Mammary epithelial cell (primary cell): ENCODE data around the gene CAMK2D.

Experiments
- EZH2 ChIP-seq: IDR thresholded peaks from 2 replicates; pipeline ENCODE4 v1.6.1; 2012; ENCODE audit warnings: low read length, inconsistent platforms, borderline replicate concordance
- TF ChIP-seq, protein P1 (sequence below), 2 donors: IDR thresholded peaks in 1 of 2; conservative IDR thresholded peaks in 1 of 2; 2 replicates each; pipeline ENCODE4 v1.5.1; 2011 to 2012; ENCODE audit warnings: inconsistent platforms in 2 of 2, low read length in 2 of 2, mild to moderate bottlenecking in 2 of 2, control low read depth in 1 of 2, low read depth in 1 of 2; ENCODE audit not compliant: insufficient read depth in 1 of 2; ENCODE audit errors: extremely low read depth in 1 of 2

DNA sequence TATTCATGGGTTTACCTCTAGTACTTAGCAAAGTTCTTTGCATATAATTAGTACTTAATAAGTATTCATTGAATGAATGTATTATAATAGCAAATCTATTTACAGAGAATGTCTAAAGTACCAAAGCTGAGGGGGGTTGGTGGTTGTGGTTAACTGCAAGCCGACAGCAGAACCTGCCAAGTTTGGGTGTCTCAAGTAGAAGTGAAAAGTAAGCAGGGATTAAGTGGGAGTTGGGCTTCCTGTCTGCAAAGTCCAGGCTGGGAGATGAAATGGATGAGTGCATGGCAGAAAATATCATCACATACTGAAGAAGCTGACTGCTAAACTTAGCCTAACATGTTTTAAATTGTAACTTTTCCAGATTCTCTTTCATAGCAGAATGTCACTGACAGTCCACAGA is 169.6 kb downstream of the CAMK2D start:
- no peak for TF ChIP-seq EZH2
- TF ChIP-seq, protein P1, sequence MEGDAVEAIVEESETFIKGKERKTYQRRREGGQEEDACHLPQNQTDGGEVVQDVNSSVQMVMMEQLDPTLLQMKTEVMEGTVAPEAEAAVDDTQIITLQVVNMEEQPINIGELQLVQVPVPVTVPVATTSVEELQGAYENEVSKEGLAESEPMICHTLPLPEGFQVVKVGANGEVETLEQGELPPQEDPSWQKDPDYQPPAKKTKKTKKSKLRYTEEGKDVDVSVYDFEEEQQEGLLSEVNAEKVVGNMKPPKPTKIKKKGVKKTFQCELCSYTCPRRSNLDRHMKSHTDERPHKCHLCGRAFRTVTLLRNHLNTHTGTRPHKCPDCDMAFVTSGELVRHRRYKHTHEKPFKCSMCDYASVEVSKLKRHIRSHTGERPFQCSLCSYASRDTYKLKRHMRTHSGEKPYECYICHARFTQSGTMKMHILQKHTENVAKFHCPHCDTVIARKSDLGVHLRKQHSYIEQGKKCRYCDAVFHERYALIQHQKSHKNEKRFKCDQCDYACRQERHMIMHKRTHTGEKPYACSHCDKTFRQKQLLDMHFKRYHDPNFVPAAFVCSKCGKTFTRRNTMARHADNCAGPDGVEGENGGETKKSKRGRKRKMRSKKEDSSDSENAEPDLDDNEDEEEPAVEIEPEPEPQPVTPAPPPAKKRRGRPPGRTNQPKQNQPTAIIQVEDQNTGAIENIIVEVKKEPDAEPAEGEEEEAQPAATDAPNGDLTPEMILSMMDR (conservative IDR thresholded peaks at IDR 0.05 in 1 of 2, IDR thresholded peaks at IDR 0.05 in 1 of 2; ENCODE audit: extremely low read depth in 1 of 2, insufficient read depth in 1 of 2, low read depth in 1 of 2, low read length in 2 of 2): no peak
